HG03565 (cell line): ENCODE data around the gene TUFT1.
A peak's percentile ranks its signal among the peaks of the same experiment; 100 is the strongest.

Experiments used
- ATAC-seq: cut with Tn5 transposase; IDR thresholded peaks from one replicate; pipeline ENCODE4 v1.9.1; 2021; ENCODE audit warnings: mild to moderate bottlenecking, moderate library complexity; ENCODE audit not compliant: unreplicated experiment

TUFT1 gene

DNA sequence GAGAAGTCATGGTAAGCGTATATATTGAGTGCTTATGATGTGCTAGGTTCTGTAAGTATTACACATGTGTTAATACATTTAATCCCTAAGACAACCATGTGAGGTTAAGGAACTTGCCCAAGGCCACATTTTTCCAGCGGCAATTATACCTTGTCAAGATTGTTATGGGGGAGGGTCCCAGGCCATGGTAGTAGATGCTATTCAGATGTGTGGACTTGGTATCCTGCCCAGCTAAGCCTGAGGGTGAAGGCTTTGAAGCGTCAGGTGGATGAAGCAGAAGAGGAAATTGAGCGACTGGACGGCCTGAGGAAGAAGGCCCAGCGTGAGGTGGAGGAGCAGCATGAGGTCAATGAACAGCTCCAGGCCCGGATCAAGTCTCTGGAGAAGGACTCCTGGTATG lies 3.6 kb upstream of the TUFT1 start:
- ATAC-seq, result no peak

DNA sequence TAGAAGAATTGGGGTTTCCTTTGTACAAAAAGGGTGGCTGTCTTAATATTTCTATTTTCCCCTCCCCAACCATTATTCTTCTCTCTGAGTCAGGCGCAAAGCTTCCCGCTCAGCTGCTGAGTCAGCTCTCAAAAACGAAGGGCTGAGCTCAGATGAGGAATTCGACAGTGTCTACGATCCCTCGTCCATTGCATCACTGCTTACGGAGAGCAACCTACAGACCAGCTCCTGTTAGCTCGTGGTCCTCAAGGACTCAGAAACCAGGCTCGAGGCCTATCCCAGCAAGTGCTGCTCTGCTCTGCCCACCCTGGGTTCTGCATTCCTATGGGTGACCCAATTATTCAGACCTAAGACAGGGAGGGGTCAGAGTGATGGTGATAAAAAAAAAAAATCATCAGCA lies 3.0 kb upstream of the TUFT1 start:
- ATAC-seq, result no peak

DNA sequence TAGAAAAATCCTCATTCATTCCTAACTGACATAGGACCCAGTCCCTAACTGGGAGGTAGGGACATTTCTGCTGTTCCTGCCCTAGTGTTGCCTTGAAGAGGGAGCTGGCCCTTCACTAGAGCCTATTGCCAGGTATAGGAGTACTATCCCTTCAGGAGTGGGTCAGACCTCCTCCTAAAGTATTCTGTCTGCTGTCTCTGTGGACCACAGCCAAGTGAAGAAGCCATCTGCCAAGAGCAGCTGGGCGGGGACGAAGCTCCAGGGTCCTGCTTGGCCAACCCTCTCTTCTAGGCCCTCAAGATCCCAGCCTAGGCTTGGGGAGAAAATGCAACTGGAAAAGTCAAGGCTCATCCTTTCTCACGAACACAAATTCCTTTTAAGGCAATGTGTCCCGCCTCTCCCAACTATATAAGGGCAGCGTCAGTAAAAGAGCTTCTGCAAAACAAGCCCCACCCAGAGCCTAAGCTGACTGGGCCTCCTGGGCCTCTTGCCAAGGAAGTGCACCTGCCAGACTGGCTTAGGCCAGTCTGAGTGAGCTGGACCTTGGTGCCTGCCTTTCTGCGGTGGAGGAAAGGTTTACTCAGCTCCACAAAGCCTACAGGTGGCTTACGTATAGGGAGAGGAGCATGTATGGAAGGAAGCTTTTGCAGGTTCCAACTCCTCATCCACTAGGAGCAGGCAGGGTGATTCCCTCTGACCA lies 638 bp upstream of the TUFT1 start:
- peak; percentile 21 for ATAC-seq

DNA sequence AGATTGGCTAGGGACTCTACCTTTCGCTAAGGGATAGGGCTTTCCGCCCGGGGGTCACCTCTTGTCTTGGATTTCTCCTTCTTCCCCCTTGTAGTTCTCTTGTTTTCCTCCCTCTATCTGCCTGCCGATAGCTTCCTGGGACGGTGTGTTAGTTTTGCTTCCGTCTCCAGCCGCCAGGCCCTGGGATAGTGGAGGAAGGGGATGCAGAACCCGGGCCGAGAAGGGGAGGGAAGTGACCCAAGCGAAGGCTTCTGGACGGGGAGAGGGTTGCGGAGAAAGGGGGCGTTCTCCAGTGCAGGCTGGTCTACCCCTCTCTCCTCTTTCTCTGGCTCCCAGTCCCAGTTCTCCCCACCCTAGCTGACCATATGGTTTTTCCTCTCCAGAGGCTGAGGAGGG lies 871 bp downstream of the TUFT1 start:
- ATAC-seq, result no peak

DNA sequence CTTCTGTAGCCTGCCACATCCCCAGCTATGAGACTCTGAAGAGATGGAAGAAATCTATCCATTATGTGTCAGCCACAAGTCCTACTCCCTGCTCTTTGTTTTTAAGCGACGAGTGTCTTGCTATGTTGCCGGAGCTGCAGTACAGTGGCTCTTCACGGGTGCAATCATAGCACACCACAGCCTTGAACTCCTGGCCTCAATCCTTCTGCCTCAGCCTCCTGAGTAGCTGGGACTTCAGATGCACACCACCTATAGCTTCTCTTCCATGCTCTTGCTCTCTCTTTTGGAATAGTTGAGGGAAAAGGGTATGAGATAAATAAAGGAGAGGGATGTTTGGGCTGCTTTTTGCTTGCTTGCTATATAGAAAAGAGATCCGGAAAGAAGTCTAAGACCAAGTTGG lies 1.6 kb downstream of the TUFT1 start:
- ATAC-seq, result no peak

DNA sequence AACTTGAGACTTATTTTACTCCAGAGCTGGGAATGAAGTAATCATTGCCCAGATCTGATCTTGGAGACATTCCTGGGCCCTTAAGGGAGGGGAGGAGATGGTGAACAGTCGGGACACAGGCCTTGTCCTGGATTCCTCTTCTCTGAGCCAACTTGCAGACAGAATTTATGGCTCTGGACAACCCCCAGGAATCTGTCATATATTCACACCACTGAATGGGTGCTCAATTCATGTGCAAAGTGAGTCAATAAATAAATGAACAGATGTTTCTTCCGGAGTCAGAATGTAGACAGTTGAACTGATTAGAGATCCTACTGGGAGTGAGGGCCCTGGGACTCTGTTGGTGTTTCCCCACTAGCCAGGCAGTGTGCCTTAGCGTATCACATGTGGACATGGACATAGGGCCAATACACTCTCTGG lies 2.6 kb downstream of the TUFT1 start:
- no peak for ATAC-seq

DNA sequence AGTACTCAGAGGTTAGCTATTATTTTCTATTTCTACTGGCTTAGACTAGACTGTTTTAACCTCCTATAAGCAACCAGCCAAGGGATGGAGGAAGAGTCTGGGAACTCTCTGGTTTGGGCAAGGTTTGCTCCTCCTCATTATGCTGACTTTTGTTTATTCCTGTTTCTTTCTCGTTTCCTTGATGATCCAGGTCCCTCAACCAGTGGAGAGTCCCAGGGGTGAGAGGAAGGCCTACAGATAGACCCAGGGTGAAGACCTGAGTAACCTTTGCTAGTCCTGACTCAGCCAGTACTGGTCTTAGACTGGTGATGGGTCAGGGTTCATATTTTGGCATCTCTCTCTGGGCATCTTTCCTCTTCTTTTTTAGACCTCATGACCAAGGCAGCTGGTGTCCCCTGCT lies 5.4 kb downstream of the TUFT1 start:
- ATAC-seq, result no peak

DNA sequence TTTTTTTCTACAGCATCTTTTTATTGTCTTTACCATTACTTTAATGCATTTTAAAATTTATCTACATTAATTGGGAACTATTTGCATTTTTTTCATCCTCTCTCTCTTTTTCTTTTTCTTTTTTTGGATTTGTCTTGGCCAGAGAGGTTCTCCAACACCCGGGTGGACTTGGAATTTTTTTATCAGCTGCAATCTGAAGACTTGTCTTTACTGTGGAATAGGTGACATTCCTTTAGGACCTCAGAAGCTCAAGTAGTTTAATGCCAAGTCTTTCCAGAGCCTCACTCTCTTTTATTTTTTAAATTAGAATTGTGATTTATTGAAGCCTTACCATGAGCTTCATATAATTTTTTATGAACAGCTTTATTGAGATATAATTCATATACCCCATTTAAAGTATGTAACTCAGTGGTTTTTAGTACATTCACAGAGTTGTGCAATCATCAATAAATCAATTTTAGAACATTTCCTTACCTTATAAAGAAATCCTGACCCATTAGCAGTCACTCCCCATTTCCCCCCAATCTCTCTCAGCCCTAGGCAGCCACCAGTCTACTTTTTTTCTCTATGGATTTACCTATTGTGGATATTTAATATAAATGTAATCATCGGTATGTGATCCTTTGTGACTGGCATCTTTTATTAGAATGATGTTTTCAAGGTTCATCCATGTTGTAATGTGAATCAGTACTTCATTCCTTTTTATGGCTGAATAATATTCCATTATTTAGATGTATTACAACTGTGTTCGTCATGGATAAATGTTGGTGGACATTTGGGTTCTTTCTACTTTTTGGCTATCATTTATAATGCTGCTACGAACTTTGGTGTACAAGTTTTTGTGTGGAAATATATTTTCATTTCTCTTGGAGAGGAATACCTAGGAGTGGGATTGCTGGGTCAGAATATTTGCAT lies 6.2 kb downstream of the TUFT1 start:
- ATAC-seq, result no peak

DNA sequence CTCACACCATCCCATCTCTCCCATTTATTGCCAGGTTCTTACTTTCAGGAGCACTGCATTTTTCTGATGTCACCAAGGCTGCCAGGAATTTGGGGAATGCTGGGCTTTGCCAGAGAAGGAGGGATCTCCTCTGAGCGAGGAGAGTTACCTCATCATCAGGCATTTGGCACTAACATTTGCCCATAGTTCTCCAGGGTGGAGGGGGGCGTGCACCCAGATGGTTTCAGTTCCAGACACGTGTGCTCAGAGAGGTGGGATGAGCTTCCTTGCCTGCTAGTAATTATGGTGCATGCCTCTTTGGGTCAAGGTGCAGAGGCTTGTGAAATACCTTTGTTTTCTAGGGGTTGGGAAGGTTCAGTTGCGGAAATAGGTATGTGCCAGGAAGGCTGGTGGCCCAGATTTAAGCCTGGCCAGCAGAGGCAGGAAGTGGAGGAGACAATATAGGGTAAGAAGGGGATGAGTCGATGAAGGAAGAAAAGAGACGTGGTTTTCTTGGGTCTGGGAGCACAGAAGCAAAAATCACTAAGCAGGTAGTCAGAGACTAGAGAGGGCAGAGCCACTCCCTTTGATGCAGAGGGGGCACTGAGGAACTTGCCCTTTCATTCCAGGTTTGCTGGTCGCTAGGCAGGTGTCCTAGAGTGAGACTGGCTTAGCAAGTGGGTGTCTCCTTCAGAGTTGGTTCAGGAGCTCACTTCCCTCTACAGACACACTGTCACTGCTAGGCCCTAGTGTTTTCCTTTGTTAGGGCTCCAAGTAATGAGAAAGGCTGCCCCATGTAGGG lies 7.2 kb downstream of the TUFT1 start:
- ATAC-seq, result no peak

DNA sequence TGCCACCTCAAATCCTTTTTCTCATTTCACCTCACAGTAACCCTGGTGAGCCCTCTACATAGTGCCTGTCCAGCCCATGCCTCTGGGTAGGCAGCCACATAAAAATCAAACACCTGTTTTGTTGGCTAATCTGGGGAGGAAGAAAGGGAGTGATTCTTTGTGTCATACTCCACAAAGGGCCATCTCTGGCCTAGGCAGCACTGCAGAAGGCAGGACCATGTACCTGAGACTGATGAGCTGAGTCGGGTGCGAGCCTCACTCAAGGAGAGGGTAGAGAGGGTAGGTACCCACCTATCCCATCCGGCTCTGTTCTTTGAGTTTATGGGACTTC lies 7.8 kb downstream of the TUFT1 start:
- no peak for ATAC-seq

DNA sequence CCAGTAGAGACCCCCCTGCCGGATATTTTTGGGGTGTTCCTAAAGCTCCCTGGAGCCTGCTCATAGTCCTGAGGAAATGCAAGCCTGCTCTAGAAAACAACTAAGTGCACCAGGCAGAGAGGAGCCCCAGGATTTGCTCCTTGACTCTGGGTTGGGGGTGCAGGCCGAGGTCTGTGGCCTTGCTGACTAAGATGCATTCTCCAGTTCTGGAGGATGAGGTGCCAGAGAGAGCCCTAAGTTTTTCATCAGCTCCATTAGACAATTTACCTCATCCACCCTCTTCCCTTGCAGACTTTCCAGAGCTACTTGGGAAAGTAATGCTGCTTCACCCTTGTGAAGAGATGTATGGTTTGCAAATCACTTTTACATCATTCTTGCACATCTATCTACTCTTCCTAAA lies 9.1 kb downstream of the TUFT1 start:
- ATAC-seq, result no peak

DNA sequence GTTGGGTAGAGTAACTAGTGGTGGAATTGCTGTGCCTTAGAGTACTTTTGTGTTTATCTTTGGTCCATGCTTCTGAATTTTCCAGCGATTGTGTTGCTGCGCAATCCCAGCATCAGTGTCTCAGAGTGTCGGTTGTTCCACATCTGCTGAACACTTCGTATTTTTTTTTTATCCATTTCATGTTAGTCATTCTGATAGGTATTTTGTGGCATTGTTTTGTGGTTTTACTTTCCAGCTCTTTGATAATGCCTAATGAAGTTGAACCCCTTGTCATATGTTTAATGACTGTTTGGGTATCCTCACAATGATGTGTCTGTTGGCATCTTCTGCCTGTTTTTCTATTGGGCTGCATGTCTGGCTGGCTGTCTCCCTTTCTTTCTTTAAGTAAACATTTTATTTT lies 13.6 kb downstream of the TUFT1 start:
- ATAC-seq, result no peak

DNA sequence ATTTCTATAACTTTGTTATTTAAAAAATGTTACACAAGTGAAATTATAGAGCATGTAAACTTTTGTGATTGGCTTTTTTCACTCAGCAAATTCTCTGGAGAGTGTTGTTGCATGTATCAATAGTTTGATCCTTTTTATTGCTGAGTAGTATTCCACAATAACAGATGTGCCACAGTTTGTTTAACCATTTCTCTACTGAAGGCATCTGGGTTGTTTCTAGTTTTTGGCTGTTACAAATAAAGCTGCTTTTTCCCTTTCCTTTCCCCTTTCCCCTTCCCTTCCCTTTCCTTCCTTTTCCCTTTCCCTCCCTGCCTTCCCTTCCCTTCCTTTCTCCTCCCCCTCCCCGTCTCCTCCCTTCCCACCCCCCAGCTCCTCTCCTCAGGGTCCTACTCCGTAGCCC lies 15.9 kb downstream of the TUFT1 start:
- ATAC-seq, result no peak

DNA sequence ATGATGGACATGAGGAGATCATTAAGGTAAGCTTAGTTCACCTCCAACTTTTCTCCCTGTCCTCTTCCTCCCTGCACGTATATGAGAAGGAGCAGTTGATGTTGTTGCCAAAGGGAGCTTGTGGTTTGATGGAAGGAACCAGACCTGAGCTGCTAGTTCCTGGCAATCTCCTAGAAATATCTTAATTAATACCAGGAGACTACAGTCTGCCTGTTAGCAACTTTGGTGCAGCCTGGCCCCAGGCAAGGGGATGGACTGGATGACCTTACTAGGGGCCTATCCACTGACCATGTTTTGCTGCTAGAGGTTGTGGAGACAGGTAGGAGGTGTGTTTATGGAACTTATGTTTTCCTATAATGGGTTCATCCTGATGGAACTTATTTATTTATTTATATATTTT lies 22.6 kb downstream of the TUFT1 start:
- ATAC-seq, result no peak

DNA sequence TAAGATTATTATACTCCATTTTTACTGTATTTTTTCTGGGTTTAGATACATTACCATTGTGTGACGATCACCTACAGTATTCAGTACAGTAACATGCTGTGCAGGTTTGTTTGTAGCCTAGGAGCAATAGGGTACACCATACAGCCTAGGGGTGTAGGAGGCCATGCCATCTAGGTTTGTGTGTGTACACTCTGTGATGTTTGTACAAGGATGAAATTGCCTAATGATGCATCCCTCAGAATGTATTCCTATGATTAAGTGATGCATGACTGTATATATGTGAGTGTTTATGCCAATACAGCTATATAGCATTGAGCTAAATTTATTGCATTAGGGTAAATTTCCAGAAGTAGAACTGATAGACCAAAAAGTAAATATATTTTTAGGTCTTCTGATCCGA lies 23.3 kb downstream of the TUFT1 start:
- ATAC-seq, result no peak

DNA sequence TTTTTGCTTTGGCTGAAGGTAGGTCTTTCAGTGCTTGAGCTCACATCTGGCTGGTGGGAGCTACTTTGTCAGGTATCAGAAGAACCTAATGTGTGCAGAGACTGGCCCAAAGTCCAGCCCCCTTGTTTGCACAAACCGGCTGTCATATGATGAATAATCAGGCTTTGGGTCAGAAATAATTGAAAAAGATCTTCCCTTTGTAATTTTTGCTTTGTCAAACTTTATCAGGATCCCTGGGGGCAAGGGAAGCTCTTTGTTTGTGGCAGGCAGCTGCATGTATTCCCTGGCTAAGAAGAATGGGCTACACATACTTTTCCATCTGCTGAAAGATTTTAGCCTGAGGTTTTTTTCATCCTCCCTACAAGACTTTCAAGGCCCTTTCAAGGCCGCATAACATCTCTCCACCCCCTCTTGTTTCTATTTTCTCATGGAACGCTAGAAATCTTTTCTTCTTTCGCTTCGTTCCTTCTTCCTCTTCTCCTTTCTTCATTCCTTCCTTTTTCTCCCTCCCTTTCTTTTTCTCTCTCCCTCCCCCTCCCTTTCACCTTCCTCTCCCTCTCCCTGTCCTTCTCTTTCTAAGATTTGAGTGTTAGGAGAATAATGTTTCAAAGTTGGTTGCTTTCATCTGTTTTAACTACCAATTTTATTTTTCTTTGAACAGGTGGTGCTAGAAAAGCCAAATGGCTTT lies 25.5 kb downstream of the TUFT1 start:
- ATAC-seq, result no peak

DNA sequence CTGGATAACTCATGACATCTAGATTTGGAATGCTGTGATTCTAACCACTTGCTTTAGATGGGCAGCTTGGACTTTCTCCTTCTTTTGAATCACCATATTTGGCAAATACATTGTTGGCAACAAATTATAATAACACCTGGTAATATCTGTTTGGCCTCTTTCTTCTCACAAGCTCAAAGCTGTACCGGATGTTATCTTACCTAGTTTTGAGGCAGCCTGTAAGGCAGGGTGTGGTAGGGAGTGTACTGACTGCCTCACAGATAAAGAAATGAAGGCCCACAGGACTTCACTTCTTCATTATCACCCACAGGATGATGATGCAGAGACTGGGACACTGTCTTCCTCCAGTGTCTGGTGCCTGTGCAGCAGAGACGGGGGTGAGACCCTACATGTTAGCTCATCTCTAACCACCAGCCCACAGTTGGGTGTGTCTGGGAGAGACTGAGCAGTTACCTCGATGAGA lies 28.5 kb downstream of the TUFT1 start:
- no peak for ATAC-seq

DNA sequence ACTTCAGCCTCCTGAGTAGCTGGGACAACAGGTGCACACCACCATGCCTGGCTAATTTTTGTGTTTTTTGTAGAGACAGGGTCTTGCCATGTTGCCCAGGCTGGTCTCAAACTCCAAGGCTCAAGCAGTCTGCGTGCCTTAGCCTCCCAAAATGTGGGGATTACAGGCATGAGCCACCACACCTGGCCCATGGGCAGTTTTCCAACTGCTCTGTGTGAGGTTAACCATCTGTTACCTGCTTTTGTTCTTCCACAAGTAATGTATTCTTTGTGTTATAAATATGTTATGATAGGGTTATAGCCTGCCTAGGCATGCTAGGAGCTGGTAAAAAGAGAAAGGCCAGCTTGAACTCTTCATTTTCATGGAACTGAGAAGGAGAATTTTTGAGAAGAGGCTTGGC lies 30.7 kb downstream of the TUFT1 start:
- no peak for ATAC-seq

DNA sequence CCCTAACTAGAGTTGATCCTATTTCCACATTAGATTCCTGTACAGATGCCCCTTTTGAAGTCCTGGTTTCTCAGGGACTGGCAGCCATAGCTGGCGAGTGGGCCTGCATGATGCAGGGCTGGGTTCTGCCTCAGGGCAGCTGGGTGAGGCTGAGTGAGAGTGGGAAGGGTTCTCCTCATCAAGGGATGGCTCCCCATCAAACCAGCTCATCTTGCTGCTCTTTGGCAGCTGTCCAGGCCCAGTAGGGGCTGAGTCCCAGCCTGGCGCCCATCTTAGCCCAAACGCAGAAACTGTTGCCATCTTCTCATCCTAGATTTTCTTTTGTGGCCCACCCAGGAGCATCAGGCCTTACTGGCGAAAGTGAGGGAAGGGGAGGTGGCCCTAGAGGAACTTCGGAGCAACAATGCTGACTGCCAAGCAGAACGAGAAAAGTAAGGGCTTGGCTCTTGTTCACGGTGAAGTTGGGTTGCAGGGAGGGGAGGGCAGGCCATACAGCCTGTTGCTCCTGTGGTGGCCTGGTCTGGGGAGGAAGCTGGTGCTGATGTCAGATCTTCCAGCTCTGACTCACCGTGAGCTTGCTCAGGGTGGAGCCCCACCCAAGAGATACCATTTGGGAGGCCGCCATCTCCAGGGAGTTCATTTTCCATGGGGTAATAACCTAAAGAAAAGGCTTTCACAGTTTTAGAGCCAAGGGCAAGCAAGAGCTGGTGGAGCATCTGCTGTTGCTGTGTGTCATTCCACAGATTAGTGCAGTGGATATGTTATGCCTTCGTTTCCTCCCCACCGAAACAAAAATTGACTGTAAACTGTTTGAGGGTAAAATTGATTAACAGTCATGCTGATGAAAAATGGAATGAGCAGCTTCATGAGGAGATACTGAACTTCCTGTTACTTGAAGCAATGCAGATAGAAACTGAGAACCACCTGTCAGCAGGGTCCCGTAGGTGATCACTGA lies 34.7 kb downstream of the TUFT1 start:
- ATAC-seq, result no peak

DNA sequence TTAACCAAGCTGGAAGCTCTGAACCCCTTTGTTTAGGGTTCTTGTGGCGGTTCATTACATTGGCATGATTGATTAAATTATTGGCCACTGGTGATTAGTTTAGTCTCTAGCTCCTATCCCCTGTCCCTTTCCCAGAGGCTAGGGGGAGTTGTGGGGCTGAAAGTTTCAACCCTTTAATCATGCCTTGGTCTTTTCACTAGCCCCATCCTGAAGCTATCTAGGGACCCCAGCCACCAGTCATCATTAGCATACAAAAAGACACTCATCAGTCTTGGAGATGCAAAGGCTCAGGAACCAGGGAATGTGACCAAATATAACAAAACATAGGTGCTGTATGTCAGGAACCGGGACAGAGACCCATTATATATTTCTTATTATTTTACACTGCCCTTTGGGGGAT lies 37.1 kb downstream of the TUFT1 start:
- ATAC-seq, result no peak
